ENCODE results near the gene BMP5. TPM values are rescaled to one million over a fixed set of nuclear protein-coding genes. Genes with fewer than 3 reads are reported as not detected.

The BMP5 gene
- total and polyA plus RNA-seq, 2 of the 13 experiments (the other 11 are each of a cell fraction or from before 2014, with no cell fraction given), result not detected

GRCh38 chr6:55917751-55918415 is 42.5 kb upstream of the BMP5 start:
- H3K27ac ChIP-seq (ENCODE audit: extremely low read length, insufficient read depth, low read length), result no peak overlapping the region
- DNase-seq (ENCODE audit: low spot score) (no peak), ATAC-seq (no peak), FAIRE-seq (no peak)
- H3K4me3 ChIP-seq (replicated peaks in 1 of 3; ENCODE audit: insufficient read depth in 1 of 3, low read depth in 2 of 3, low read length in 3 of 3), result no peak overlapping the region
- no peaks in the 10 kb centered on the region for H3K36me3 ChIP-seq (replicated peaks in 1 of 2; ENCODE audit: control insufficient read depth in 1 of 2, insufficient read depth in 2 of 2, low read length in 2 of 2)
- no peak overlapping the region for H3K9ac ChIP-seq (ENCODE audit: insufficient read depth, low read depth, low read length)
- no TSS peak for BruUV-seq (replicated peaks)
- ChIA-PET POLR2A (no interaction called here), CTCF (ENCODE audit: low intra/inter-chr PET ratio, low total read pairs) (no interaction called here)
- no peak overlapping the region for H3K4me2 ChIP-seq (ENCODE audit: low read depth, low read length)
- no peaks in the 10 kb centered on the region for H3K27me3 ChIP-seq (ENCODE audit: control insufficient read depth in 1 of 2, insufficient read depth in 2 of 2, low read length in 2 of 2)
- no peaks in the 10 kb centered on the region for H3K4me1 ChIP-seq (ENCODE audit: insufficient read depth, low read length)
- WGBS (ENCODE audit: low lambda C conversion rate), result 3% methylated on average over 3 of the region's 3 CpGs
- no peak overlapping the region for H2AFZ ChIP-seq (ENCODE audit: low read length)
- no peaks in the 10 kb centered on the region for H3K9me3 ChIP-seq (ENCODE audit: low read length)
- in situ Hi-C loops (cut with HindIII; ENCODE audit: extremely low pct_ligation_motif_present, low pct_unique_long_range_greater_than_20kb), result no loop called here
- no peaks in the 10 kb centered on the region for H4K20me1 ChIP-seq (ENCODE audit: insufficient read depth, low read length)
- intact Hi-C loops (cut with micrococcal nuclease; ENCODE audit: unreplicated experiment), result no loop called here
- H3K79me2 ChIP-seq (ENCODE audit: insufficient read depth, low read length), result no peaks in the 10 kb centered on the region
- TF ChIP-seq ZBTB42 (CRISPR knock-in tag; IDR thresholded peaks at IDR 0.05), result no peak
- TF ChIP-seq SP140L (CRISPR knock-in tag; IDR thresholded peaks at IDR 0.05; ENCODE audit: borderline replicate concordance), result no peak
- TF ChIP-seq, protein P1, sequence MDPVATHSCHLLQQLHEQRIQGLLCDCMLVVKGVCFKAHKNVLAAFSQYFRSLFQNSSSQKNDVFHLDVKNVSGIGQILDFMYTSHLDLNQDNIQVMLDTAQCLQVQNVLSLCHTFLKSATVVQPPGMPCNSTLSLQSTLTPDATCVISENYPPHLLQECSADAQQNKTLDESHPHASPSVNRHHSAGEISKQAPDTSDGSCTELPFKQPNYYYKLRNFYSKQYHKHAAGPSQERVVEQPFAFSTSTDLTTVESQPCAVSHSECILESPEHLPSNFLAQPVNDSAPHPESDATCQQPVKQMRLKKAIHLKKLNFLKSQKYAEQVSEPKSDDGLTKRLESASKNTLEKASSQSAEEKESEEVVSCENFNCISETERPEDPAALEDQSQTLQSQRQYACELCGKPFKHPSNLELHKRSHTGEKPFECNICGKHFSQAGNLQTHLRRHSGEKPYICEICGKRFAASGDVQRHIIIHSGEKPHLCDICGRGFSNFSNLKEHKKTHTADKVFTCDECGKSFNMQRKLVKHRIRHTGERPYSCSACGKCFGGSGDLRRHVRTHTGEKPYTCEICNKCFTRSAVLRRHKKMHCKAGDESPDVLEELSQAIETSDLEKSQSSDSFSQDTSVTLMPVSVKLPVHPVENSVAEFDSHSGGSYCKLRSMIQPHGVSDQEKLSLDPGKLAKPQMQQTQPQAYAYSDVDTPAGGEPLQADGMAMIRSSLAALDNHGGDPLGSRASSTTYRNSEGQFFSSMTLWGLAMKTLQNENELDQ (CRISPR knock-in tag; IDR thresholded peaks at IDR 0.05; ENCODE audit: borderline replicate concordance), result no peak
- TF ChIP-seq SOX13 (IDR thresholded peaks at IDR 0.05), result no peak
- no peak for TF ChIP-seq SOX13 (CRISPR knock-in tag; conservative IDR thresholded peaks at IDR 0.05 in 1 of 2, IDR thresholded peaks at IDR 0.05 in 1 of 2)
- TF ChIP-seq SNAPC2 (CRISPR knock-in tag; IDR thresholded peaks at IDR 0.05), result no peak
- no peak for TF ChIP-seq PHF8 (CRISPR knock-in tag; IDR thresholded peaks at IDR 0.05)
- TF ChIP-seq CHD2 (IDR thresholded peaks at IDR 0.05; ENCODE audit: low read depth, low read length), result no peak
- TF ChIP-seq, protein P2, sequence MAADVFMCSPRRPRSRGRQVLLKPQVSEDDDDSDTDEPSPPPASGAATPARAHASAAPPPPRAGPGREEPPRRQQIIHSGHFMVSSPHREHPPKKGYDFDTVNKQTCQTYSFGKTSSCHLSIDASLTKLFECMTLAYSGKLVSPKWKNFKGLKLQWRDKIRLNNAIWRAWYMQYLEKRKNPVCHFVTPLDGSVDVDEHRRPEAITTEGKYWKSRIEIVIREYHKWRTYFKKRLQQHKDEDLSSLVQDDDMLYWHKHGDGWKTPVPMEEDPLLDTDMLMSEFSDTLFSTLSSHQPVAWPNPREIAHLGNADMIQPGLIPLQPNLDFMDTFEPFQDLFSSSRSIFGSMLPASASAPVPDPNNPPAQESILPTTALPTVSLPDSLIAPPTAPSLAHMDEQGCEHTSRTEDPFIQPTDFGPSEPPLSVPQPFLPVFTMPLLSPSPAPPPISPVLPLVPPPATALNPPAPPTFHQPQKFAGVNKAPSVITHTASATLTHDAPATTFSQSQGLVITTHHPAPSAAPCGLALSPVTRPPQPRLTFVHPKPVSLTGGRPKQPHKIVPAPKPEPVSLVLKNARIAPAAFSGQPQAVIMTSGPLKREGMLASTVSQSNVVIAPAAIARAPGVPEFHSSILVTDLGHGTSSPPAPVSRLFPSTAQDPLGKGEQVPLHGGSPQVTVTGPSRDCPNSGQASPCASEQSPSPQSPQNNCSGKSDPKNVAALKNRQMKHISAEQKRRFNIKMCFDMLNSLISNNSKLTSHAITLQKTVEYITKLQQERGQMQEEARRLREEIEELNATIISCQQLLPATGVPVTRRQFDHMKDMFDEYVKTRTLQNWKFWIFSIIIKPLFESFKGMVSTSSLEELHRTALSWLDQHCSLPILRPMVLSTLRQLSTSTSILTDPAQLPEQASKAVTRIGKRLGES (CRISPR knock-in tag; IDR thresholded peaks at IDR 0.05; ENCODE audit: borderline replicate concordance), result no peak
- TF ChIP-seq MEIS1 (CRISPR knock-in tag; IDR thresholded peaks at IDR 0.05; ENCODE audit: borderline replicate concordance), result no peak
- TF ChIP-seq IKZF1 (IDR thresholded peaks at IDR 0.05), result no peak
- TF ChIP-seq, protein P3, sequence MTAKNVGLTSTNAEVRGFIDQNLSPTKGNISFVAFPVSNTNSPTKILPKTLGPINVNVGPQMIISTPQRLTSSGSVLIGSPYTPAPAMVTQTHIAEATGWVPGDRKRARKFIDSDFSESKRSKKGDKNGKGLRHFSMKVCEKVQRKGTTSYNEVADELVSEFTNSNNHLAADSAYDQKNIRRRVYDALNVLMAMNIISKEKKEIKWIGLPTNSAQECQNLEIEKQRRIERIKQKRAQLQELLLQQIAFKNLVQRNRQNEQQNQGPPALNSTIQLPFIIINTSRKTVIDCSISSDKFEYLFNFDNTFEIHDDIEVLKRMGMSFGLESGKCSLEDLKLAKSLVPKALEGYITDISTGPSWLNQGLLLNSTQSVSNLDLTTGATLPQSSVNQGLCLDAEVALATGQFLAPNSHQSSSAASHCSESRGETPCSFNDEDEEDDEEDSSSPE (CRISPR knock-in tag; IDR thresholded peaks at IDR 0.05), result no peak
- TF ChIP-seq HINFP (CRISPR knock-in tag; IDR thresholded peaks at IDR 0.05; ENCODE audit: low read depth), result no peak
- TF ChIP-seq HNF4G (IDR thresholded peaks at IDR 0.05; ENCODE audit: borderline replicate concordance, low read depth, low read length), result no peak
- TF ChIP-seq HNF4G (CRISPR knock-in tag; IDR thresholded peaks at IDR 0.05; ENCODE audit: borderline replicate concordance, low read depth), result no peak
- TF ChIP-seq FOXC1 (CRISPR knock-in tag; IDR thresholded peaks at IDR 0.05; ENCODE audit: borderline replicate concordance), result no peak
- TF ChIP-seq RELA (CRISPR knock-in tag; IDR thresholded peaks at IDR 0.05), result no peak
- no peak for TF ChIP-seq KLF11 (CRISPR knock-in tag; IDR thresholded peaks at IDR 0.05)
